HepG2 (cell line): Measurements from ENCODE around the gene ADAT3. TPM values are rescaled to one million over a fixed set of nuclear protein-coding genes. Genes with fewer than 3 reads are reported as not detected.

Source experiments
- CC2D1A ChIP-seq: sonication (generic); formaldehyde crosslinking; IDR thresholded peaks from 2 replicates; pipeline ENCODE4 v1.8.1; 2023; ENCODE audit warnings: mild to moderate bottlenecking, missing genetic modification reagents
- GLMP ChIP-seq: sonication (generic); formaldehyde crosslinking; IDR thresholded peaks from 2 replicates; pipeline ENCODE4 v1.9.0; 2021; ENCODE audit warnings: missing genetic modification reagents, mild to moderate bottlenecking, borderline replicate concordance
- GMEB1 ChIP-seq: sonication (generic); formaldehyde crosslinking; IDR thresholded peaks from 2 replicates; pipeline ENCODE4 v1.5.1; 2020; ENCODE audit warnings: missing genetic modification reagents, mild to moderate bottlenecking, borderline replicate concordance
- HIC2 ChIP-seq: sonication (generic); formaldehyde crosslinking; IDR thresholded peaks from 2 replicates; pipeline ENCODE4 v1.9.0; 2022; ENCODE audit warnings: low read depth, missing genetic modification reagents
- HOXA7 ChIP-seq: sonication (generic); formaldehyde crosslinking; IDR thresholded peaks from 2 replicates; pipeline ENCODE4 v1.8.1; 2022; ENCODE audit warnings: mild to moderate bottlenecking, missing genetic modification reagents, moderate library complexity
- NFE2 ChIP-seq: sonication (generic); formaldehyde crosslinking; IDR thresholded peaks from 2 replicates; pipeline ENCODE4 v1.4.0; 2020; ENCODE audit warnings: missing genetic modification reagents
- UBTF ChIP-seq: sonication (generic); formaldehyde crosslinking; IDR thresholded peaks from 2 replicates; pipeline ENCODE4 v1.4.0; 2020; ENCODE audit warnings: mild to moderate bottlenecking, missing genetic modification reagents
- ZNF646 ChIP-seq: sonication (generic); formaldehyde crosslinking; IDR thresholded peaks from 2 replicates; pipeline ENCODE4 v1.9.0; 2021; ENCODE audit warnings: mild to moderate bottlenecking, missing genetic modification reagents
- ZNF687 ChIP-seq: sonication (generic); formaldehyde crosslinking; IDR thresholded peaks from 2 replicates; pipeline ENCODE4 v1.5.1; 2020; ENCODE audit warnings: mild to moderate bottlenecking, missing genetic modification reagents, moderate library complexity
- ZSCAN22 ChIP-seq: sonication (generic); formaldehyde crosslinking; IDR thresholded peaks from 2 replicates; pipeline ENCODE4 v1.4.0; 2020; ENCODE audit warnings: mild to moderate bottlenecking, missing genetic modification reagents
- polyA plus RNA-seq, 8 experiments: library from polyadenylated mRNA; depleted of rRNA in 3 of 8; stranded (reverse) in 7 of 8; unstranded in 1 of 8; fragments of >200 nt; fragmentation: Illumina TruSeq in 4 of 8; extraction: Trizol in 4 of 8; gene quantifications; 2 replicates each; pipeline versions ENCODE4 v1.2.1 to v1.2.3, GENCODE V29; 2011 to 2016; ENCODE audit warnings: low read depth in 4 of 8, missing spikeins in 1 of 8, mixed read lengths in 1 of 8; ENCODE audit not compliant: insufficient read depth in 1 of 8
- total RNA-seq, 5 experiments: library from RNA; depleted of rRNA; stranded (reverse); fragments of >200 nt; fragmentation: Illumina TruSeq; extraction: Trizol; gene quantifications; 2 replicates each; pipeline ENCODE4 v1.2.3, GENCODE V29; 2016; ENCODE audit warnings: low read depth in 1 of 5

The ADAT3 gene
- total and polyA plus RNA-seq, 2 of the 13 experiments (the other 11 are each of a cell fraction or from before 2014, with no cell fraction given): 0.95 to 3.5 TPM

- 0 out of 2 replicates have a peak, but pooled peaks have one; percentile 32 for TF ChIP-seq ZNF687 (CRISPR knock-in tag)
- TF ChIP-seq HIC2 (CRISPR knock-in tag): 0 out of 2 replicates have a peak, but pooled peaks have one; percentile 42
- TF ChIP-seq GMEB1 (CRISPR knock-in tag): 0 out of 2 replicates have a peak, but pooled peaks have one; percentile 2
- 0 out of 2 replicates have a peak, but pooled peaks have one; percentile 24 for TF ChIP-seq UBTF (CRISPR knock-in tag)
- no peak for TF ChIP-seq ZSCAN22 (CRISPR knock-in tag)
- no peak for TF ChIP-seq GLMP (CRISPR knock-in tag)
- TF ChIP-seq HOXA7 (CRISPR knock-in tag): no peak
- TF ChIP-seq CC2D1A (CRISPR knock-in tag): no peak
- no peak for TF ChIP-seq NFE2 (CRISPR knock-in tag)
- TF ChIP-seq ZNF646 (CRISPR knock-in tag): no peak
Observed at GRCh38 chr19:1908364-1908678, 3.1 kb downstream of the ADAT3 start (continued).
